Ovary (tissue), 3 donors: ENCODE measurements around the gene UBP1.

Source experiments
- EP300 ChIP-seq: sonication (generic); formaldehyde crosslinking; IDR thresholded peaks from one replicate; pipeline ENCODE4 v1.6.1; 2017; ENCODE audit warnings: antibody characterized with exemption
- POLR2A ChIP-seq: fragments of 450-650 bp; IDR thresholded peaks from one replicate; pipeline ENCODE4 v1.6.1; 2017; ENCODE audit warnings: antibody characterized with exemption, mild to moderate bottlenecking, moderate library complexity
- TF ChIP-seq, protein P1 (sequence below), 3 donors: fragments of 450-650 bp in 2 of 3; fragments of 200-600 bp in 1 of 3; IDR thresholded peaks; one replicate each; pipeline versions ENCODE4 v1.5.1 to v1.8.0; 2016 to 2022; ENCODE audit warnings: antibody characterized with exemption in 3 of 3, mild to moderate bottlenecking in 1 of 3
- donor health status: DM: no; HTN: no; CAD: no.

DNA sequence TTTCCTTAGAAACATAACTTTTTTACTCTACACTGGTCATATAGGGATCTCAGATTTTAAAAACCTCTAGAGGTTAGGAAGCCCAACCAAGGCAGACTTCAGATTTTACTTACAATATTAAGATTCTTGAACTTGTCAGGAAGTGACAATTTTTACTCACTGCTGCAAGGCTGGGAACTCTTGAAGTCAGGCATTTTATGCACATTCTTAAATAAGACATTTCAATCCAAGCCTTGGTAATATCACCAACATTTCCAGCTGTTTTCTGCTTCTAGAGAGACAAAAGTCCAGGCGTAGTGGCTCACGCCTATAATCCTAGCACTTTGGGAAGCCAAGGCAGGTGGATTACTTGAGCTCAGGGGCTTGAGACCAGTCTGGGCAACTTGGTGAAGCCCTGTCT lies 33.6 kb upstream of the UBP1 start:
- TF ChIP-seq, protein P1, sequence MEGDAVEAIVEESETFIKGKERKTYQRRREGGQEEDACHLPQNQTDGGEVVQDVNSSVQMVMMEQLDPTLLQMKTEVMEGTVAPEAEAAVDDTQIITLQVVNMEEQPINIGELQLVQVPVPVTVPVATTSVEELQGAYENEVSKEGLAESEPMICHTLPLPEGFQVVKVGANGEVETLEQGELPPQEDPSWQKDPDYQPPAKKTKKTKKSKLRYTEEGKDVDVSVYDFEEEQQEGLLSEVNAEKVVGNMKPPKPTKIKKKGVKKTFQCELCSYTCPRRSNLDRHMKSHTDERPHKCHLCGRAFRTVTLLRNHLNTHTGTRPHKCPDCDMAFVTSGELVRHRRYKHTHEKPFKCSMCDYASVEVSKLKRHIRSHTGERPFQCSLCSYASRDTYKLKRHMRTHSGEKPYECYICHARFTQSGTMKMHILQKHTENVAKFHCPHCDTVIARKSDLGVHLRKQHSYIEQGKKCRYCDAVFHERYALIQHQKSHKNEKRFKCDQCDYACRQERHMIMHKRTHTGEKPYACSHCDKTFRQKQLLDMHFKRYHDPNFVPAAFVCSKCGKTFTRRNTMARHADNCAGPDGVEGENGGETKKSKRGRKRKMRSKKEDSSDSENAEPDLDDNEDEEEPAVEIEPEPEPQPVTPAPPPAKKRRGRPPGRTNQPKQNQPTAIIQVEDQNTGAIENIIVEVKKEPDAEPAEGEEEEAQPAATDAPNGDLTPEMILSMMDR (IDR thresholded peaks at IDR 0.05): no peak
- TF ChIP-seq POLR2A (no peak), EP300 (no peak)
